ENCODE data around the gene HTT-AS.

GRCh38 chr4:3047464-3048286 is 26.7 kb downstream of the HTT-AS start:
- no peak for TF ChIP-seq POLR2A (IDR thresholded peaks at IDR 0.05)
- TF ChIP-seq CTCF (IDR thresholded peaks at IDR 0.05), result no peak
